Measurements from ENCODE around the gene GAPDHS. TPM values are rescaled to one million over a fixed set of nuclear protein-coding genes. Genes with fewer than 3 reads are reported as not detected.

The GAPDHS gene
- total RNA-seq, 4 donors from 2014 or later, result 0.54 TPM; not detected in 3

Other genes starting within 250 kb of the GAPDHS start
- gene MAG, start 241.3 kb upstream of the GAPDHS start, total RNA-seq, result 1 to 10 TPM in 1 of 4 donors, not detected in 3; 3.8 TPM
- gene CD22, start 204.3 kb upstream of the GAPDHS start, total RNA-seq, result 100 to 1,000 TPM in 1 of 4 donors, 10 to 100 TPM in 2, not detected in 1; 10.9 to 207 (median 15.7) TPM
- 1 to 10 TPM in 1 of 4 donors, under 1 TPM in 1, not detected in 2; 0.66 to 1.6 TPM for gene FFAR1, start 185.6 kb upstream of the GAPDHS start, total RNA-seq
- gene FFAR3, start 175.0 kb upstream of the GAPDHS start, total RNA-seq, result 1 to 10 TPM in 1 of 4 donors, not detected in 3; 1.1 TPM
- under 1 TPM in 1 of 4 donors, not detected in 3; 0.70 TPM for gene GPR42, start 162.4 kb upstream of the GAPDHS start, total RNA-seq
- gene FFAR2, start 85.2 kb upstream of the GAPDHS start, total RNA-seq, result 1 to 10 TPM in 2 of 4 donors, under 1 TPM in 1, not detected in 1; 0.80 to 1.8 (median 1.0) TPM
- not detected for gene KRTDAP, start 43.0 kb upstream of the GAPDHS start, total RNA-seq
- gene DMKN, start 19.8 kb upstream of the GAPDHS start, total RNA-seq, result 10 to 100 TPM in 2 of 4 donors, 1 to 10 TPM in 1, not detected in 1; 1.9 to 29.7 (median 10.7) TPM
- 1 to 10 TPM in 1 of 4 donors, not detected in 3; 1.0 TPM for gene SBSN, start 5.1 kb upstream of the GAPDHS start, total RNA-seq
- 10 to 100 TPM; 34.9 to 59.4 (median 50.9) TPM for gene TMEM147, start 12.2 kb downstream of the GAPDHS start, total RNA-seq
- not detected for gene ATP4A, start 30.2 kb downstream of the GAPDHS start, total RNA-seq
- not detected for gene PMIS2, start 52.7 kb downstream of the GAPDHS start, total RNA-seq
- gene HAUS5, start 79.3 kb downstream of the GAPDHS start, total RNA-seq, result 10 to 100 TPM in 2 of 4 donors, 1 to 10 TPM in 2; 2.8 to 42.9 (median 8.3) TPM
- 10 to 100 TPM; 57.3 to 64.4 (median 63.1) TPM for gene RBM42, start 95.6 kb downstream of the GAPDHS start, total RNA-seq
- 1 to 10 TPM in 2 of 4 donors, not detected in 2; 1.6 to 1.8 TPM for gene ETV2, start 108.3 kb downstream of the GAPDHS start, total RNA-seq
- gene COX6B1, start 114.9 kb downstream of the GAPDHS start, total RNA-seq, result 100 to 1,000 TPM; 462 to 930 (median 787) TPM
- not detected for gene UPK1A, start 133.1 kb downstream of the GAPDHS start, total RNA-seq
- gene ZBTB32, start 171.1 kb downstream of the GAPDHS start, total RNA-seq, result 1 to 10 TPM in 1 of 4 donors, not detected in 3; 2.5 TPM
- 10 to 100 TPM; 27.8 to 62.6 (median 41.9) TPM for gene KMT2B, start 184.5 kb downstream of the GAPDHS start, total RNA-seq
- gene IGFLR1, start 209.0 kb downstream of the GAPDHS start, total RNA-seq, result 10 to 100 TPM in 3 of 4 donors, 1 to 10 TPM in 1; 8.3 to 14.2 (median 12.3) TPM
- 10 to 100 TPM; 14.5 to 70.5 (median 34.6) TPM for gene U2AF1L4, start 212.0 kb downstream of the GAPDHS start, total RNA-seq
- 10 to 100 TPM in 3 of 4 donors, 1 to 10 TPM in 1; 8.3 to 48.2 (median 40.6) TPM for gene PSENEN, start 212.2 kb downstream of the GAPDHS start, total RNA-seq
- gene LIN37, start 215.1 kb downstream of the GAPDHS start, total RNA-seq, result 10 to 100 TPM; 11.6 to 30.5 (median 20.2) TPM
- 10 to 100 TPM in 2 of 4 donors, 1 to 10 TPM in 2; 9.2 to 19.8 (median 13.6) TPM for gene HSPB6, start 223.6 kb downstream of the GAPDHS start, total RNA-seq
- 10 to 100 TPM in 3 of 4 donors, 1 to 10 TPM in 1; 6.0 to 36.8 (median 27.2) TPM for gene PROSER3, start 224.7 kb downstream of the GAPDHS start, total RNA-seq
- gene ARHGAP33, start 242.1 kb downstream of the GAPDHS start, total RNA-seq, result 100 to 1,000 TPM in 1 of 4 donors, 10 to 100 TPM in 2, 1 to 10 TPM in 1; 8.6 to 166 (median 20.0) TPM